Ovary (tissue), 9 donors: Measurements from ENCODE around the gene PSD4. TPM values are rescaled to one million over a fixed set of nuclear protein-coding genes. Genes with fewer than 3 reads are reported as not detected.
"Not testable (repeated sequence)": the region's sequence is repeated elsewhere in the genome, so short reads cannot be mapped to it uniquely, and the experiment has no call there.

Source experiments
- DNase-seq, 5 donors: peaks; one replicate each; pipeline ENCODE4 v3.0.0-alpha.2; 2019 to 2020
- H3K27ac ChIP-seq, 2 donors: fragments of 200-600 bp; one replicate each; pipeline versions ENCODE4 v1.5.1 to v1.8.0; 2019 to 2022
- H3K27me3 ChIP-seq: fragments of 200-600 bp; one replicate; pipeline ENCODE4 v1.8.0; 2022
- H3K36me3 ChIP-seq: fragments of 200-600 bp; sonication (generic); one replicate; pipeline ENCODE4 v1.5.1; 2019
- H3K4me1 ChIP-seq: one replicate; pipeline ENCODE4 v1.8.1; 2013; ENCODE audit warnings: mild to moderate bottlenecking, moderate library complexity; ENCODE audit not compliant: insufficient read depth
- H3K4me3 ChIP-seq: fragments of 200-600 bp; sonication (generic); one replicate; pipeline ENCODE4 v1.5.1; 2017
- H3K9me3 ChIP-seq, 2 donors: fragments of 200-600 bp in 1 of 2; sonication (generic) in 1 of 2; one replicate each; pipeline versions ENCODE4 v1.5.1 to v1.8.1; 2013 to 2019; ENCODE audit warnings: mild to moderate bottlenecking in 1 of 2, moderate library complexity in 1 of 2
- EP300 ChIP-seq: sonication (generic); formaldehyde crosslinking; IDR thresholded peaks from one replicate; pipeline ENCODE4 v1.6.1; 2017; ENCODE audit warnings: antibody characterized with exemption
- POLR2A ChIP-seq: fragments of 450-650 bp; IDR thresholded peaks from one replicate; pipeline ENCODE4 v1.6.1; 2017; ENCODE audit warnings: antibody characterized with exemption, mild to moderate bottlenecking, moderate library complexity
- WGBS, 3 donors: extraction: QIAGEN DNeasy Blood & Tissue Kit in 1 of 3; methylation state at CpG; one replicate each; pipeline versions ENCODE4 v1.1.5 to v1.1.7; 2013 to 2017; 5-methylcytosine and 5-hydroxymethylcytosine counted together
- intact Hi-C, 4 donors: fragments of 100-400 bp; cut with DNase I; formaldehyde crosslinking; loops; one replicate each; pipeline versions ENCODE4 v1.11.0 to v1.15.1; 2022 to 2023
- polyA plus RNA-seq, 2 donors: library from polyadenylated mRNA; stranded (reverse); fragments of 200-250 nt in 1 of 2; fragments of 350-450 nt in 1 of 2; fragmentation: Illumina TruSeq in 1 of 2; extraction: RNeasy Lipid Tissue Mini Kit (QIAGEN cat#74804) in 1 of 2; gene quantifications; one replicate each; pipeline ENCODE4 v1.2.3, GENCODE V29; 2013 to 2014
- total RNA-seq, 7 donors: library from RNA; depleted of rRNA in 2 of 7; stranded (reverse); fragments of >200 nt in 2 of 7; fragmentation: NEBNext Ultra II Directional in 3 of 7; extraction: Animal tissue kit (Norgen Biotek cat#: 25700) in 3 of 7; gene quantifications; one replicate each; pipeline versions ENCODE4 v1.1.0 to v1.2.4, GENCODE V29; 2016 to 2023
- TF ChIP-seq, protein P1 (sequence below), 3 donors: fragments of 450-650 bp in 2 of 3; fragments of 200-600 bp in 1 of 3; IDR thresholded peaks; one replicate each; pipeline versions ENCODE4 v1.5.1 to v1.8.0; 2016 to 2022; ENCODE audit warnings: antibody characterized with exemption in 3 of 3, mild to moderate bottlenecking in 1 of 3
- donor health status: DM: no; HTN: no; CAD: no; lungs with moderate emphysema.
- donor health status: DM: no; HTN: no; CAD: no.
- donor health status: Bipolar disorder and iron deficiency.
- donor health status: DM: yes; HTN: yes; CAD: no.
- donor health status: DM: no; HTN: no; CAD: no.
- donor health status: DM: yes; HTN: yes; CAD: no.

The PSD4 gene
- total and polyA plus RNA-seq, 9 donors = 1.2 to 14.1 (median 3.4) TPM

DNA sequence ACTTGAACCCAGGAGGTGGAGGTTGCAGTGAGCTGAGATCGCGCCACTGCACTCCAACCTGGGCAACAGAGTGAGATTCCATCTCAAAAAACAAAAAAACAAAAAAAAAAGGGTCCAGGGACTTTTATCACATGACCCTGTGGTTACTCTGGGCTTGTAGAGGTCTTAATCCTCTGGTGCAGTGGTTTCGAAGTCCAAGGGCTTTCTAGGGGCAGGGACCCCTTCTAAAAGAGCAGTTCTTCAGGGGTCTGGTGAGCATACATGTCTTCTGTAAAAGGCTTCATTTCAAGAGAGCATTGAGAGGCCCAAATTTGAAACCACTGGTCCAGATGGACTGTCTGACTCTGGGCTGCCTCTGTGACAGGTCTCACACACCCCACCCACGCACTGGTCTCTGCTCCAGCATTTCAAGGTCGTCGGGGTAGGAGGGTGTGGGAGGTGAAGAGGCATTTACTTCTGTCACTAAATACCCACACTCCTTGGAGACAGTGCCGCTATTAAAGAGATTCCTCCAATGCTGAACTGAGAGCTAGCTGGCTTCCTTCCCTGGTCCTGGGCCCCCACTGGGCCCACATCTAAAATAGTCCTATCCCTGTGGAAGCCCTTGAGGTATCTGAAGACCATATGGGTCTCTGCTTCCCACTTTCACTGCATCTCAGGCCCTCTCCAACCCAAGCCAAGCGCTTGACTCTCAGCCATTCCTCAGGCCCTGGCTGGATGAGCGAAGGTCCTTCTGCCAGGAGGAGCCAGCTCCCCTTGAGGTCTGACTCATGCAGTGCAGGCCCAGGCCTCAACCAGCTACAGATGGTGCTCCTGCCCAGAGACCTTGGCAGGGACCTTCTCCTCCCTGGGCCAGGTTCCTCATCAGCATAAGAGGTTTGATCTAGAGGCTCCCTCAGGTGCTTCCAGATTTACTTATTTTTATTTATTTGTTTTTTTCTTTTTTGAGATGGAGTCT, 60.1 kb downstream of the PSD4 start:
- Histone ChIP-seq H3K36me3 (no peaks in the 10 kb centered on the region), H3K27ac (no peak overlapping the region), H3K4me1 (no peaks in the 10 kb centered on the region), H3K4me3 (no peak overlapping the region), H3K9me3 (no peaks in the 10 kb centered on the region), H3K27me3 (no peaks in the 10 kb centered on the region)
- TF ChIP-seq EP300 (no peak), POLR2A (no peak)
- TF ChIP-seq, protein P1, sequence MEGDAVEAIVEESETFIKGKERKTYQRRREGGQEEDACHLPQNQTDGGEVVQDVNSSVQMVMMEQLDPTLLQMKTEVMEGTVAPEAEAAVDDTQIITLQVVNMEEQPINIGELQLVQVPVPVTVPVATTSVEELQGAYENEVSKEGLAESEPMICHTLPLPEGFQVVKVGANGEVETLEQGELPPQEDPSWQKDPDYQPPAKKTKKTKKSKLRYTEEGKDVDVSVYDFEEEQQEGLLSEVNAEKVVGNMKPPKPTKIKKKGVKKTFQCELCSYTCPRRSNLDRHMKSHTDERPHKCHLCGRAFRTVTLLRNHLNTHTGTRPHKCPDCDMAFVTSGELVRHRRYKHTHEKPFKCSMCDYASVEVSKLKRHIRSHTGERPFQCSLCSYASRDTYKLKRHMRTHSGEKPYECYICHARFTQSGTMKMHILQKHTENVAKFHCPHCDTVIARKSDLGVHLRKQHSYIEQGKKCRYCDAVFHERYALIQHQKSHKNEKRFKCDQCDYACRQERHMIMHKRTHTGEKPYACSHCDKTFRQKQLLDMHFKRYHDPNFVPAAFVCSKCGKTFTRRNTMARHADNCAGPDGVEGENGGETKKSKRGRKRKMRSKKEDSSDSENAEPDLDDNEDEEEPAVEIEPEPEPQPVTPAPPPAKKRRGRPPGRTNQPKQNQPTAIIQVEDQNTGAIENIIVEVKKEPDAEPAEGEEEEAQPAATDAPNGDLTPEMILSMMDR (IDR thresholded peaks at IDR 0.05) = no peak
- no peak for DNase-seq
- intact Hi-C loops = no loop called here
- 68 to 77% (median 70%) methylated on average over 9 of the region's 9 CpGs for WGBS, 3 donors

DNA sequence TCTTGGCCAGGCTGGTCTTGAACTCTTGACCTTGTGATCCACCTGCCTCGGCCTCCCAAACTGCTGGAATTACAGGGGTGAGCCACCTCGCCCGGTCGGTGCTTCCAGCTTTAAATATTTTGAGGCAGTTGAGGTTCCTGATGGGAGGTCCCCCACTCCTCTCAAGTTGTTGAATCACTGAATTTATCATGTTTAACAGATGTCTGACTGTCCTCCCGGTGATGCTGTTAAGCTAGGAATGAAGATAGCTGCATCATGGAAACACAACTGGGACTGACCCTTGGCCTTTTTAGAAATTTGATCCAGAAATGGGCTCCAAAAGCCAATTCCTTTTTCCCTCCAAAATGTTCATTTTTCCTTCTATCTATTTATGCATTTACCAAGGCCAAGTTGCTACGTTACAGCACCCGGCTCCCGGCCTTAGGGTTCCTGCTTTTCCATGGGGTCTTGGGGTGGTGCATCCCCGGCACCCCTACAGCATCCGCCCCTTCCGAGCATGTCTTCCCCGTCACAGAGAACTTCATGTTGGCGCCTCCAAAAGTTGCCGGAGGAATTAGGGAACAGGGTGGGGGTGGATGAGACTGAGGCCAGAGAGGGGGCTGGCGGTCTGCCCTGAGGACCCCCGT, 61.1 kb downstream of the PSD4 start:
- WGBS, 3 donors = 43 to 76% (median 65%) methylated on average over 16 of the region's 16 CpGs
- no peak for DNase-seq

DNA sequence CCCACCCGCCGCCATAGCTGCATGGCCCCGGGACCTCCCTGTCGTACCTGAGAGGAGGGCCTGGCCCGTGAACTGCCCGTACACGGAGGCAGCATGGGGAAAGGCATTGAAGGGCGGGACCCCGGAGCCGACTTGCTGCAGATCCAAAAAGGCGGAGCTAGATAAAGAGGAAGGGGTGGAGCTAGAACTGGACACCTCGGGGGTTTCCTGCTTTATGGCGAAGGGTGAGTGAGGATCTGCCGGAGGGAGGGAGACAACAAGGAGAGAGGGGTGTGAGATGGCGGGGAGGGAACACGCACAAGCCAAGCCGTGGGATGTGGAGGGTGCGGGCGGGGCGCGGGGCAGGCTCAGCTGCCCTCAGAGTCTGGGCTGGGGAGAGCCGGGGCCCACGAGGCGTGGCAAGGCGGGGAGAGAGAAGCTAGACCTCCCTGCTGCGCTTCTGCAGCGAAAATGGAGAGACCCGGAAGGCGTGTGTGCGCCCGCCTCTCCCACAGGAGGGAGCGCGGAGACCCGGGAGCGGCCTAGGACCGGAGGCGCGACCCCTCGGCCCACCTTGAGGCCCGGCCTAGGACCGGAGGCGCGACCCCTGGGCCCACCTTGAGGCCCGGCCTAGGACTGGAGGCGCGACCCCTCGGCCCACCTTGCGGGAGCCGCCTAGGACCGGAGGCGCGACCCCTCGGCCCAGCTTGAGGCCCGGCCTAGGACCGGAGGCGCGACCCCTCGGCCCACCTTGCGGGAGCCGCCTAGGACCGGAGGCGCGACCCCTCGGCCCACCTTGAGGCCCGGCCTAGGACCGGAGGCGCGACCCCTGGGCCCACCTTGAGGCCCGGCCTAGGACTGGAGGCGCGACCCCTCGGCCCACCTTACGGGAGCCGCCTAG, 61.8 kb downstream of the PSD4 start:
- H3K4me1 ChIP-seq, H3K27ac ChIP-seq, H3K27me3 ChIP-seq, H3K36me3 ChIP-seq, intact Hi-C loops, H3K9me3 ChIP-seq: not testable (repeated sequence)
- 54 to 91% (median 72%) methylated on average over 29 to 74 of the region's 74 CpGs for WGBS, 3 donors
- peak in 3 of 5 donors; percentile 50 to 77 (median 54) for DNase-seq
- peak overlapping the region; percentile 37 for H3K4me3 ChIP-seq

More for the DNA sequence above, 61.1 kb downstream of the PSD4 start:
- Histone ChIP-seq H3K27ac (no peak overlapping the region), H3K27me3 (no peaks in the 10 kb centered on the region), H3K36me3 (no peaks in the 10 kb centered on the region), H3K4me1 (no peaks in the 10 kb centered on the region), H3K4me3 (peak overlapping the region; percentile 37), H3K9me3 (no peaks in the 10 kb centered on the region)
- no peak for TF ChIP-seq EP300
- TF ChIP-seq POLR2A = no peak
- TF ChIP-seq, protein P1 (IDR thresholded peaks at IDR 0.05) = no peak
- intact Hi-C loops = no loop called here

DNA sequence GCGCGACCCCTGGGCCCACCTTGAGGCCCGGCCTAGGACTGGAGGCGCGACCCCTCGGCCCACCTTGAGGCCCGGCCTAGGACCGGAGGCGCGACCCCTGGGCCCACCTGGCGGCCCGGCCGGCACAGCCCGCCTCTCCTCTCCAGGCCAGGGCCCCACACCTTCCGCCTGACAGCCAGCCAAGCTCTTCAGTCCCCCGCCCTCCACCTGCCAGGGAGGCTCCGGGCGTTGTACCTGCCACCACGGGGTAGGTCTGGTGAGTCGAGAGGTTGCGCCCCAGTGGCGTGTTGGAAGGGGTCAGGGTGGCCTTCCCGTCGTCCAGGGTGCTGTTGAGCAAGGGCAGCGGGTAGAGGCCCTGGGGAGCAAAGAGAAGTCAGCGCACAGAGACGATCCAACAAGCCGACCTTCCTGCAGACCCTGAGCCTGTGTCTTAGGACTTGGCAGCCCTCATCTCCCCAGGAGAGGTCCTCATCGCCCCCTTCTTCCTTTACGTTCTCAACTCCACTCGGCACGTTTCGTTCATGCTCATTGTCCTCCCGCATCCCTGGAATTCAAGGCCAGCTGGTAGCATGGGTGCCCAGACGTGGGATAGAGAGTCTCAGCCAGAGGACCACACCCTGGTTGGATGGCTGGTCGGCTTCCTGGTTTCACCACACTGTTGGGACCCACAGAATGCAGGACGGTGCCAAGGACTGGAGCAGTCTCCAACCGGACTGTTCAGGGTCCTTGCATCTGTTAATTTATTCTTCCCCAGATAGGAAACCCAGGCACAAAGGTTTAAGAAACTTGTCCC, 62.8 kb downstream of the PSD4 start:
- Histone ChIP-seq H3K27ac (no peak overlapping the region), H3K36me3 (no peaks in the 10 kb centered on the region), H3K27me3 (no peaks in the 10 kb centered on the region), H3K4me3 (peak overlapping the region; percentile 13), H3K9me3 (no peaks in the 10 kb centered on the region), H3K4me1 (peaks cover 11% of the 10 kb centered on the region)
- 69 to 86% (median 83%) methylated on average over 34 to 38 of the region's 38 CpGs for WGBS, 3 donors
- TF ChIP-seq, protein P1 (IDR thresholded peaks at IDR 0.05) = no peak
- TF ChIP-seq EP300 = no peak
- no peak for TF ChIP-seq POLR2A
- intact Hi-C loops = no loop called here
- DNase-seq = peak in 1 of 5 donors; percentile 43
